ENCODE data around the gene GCFC2.

GRCh38 chr2:75616933-75617332 lies 93.8 kb downstream of the GCFC2 start:
- TF ChIP-seq CTCF (IDR thresholded peaks at IDR 0.05 in 4 of 5, conservative IDR thresholded peaks at IDR 0.05 in 1 of 5) (no peak), POLR2A (IDR thresholded peaks at IDR 0.05) (no peak)

Measured in gastrocnemius medialis (tissue), 4 donors.